ENCODE data around the gene TEDC1. TPM values are rescaled to one million over a fixed set of nuclear protein-coding genes. Genes with fewer than 3 reads are reported as not detected.

TEDC1 gene
- total RNA-seq, 1 donor = 7.3 TPM

DNA sequence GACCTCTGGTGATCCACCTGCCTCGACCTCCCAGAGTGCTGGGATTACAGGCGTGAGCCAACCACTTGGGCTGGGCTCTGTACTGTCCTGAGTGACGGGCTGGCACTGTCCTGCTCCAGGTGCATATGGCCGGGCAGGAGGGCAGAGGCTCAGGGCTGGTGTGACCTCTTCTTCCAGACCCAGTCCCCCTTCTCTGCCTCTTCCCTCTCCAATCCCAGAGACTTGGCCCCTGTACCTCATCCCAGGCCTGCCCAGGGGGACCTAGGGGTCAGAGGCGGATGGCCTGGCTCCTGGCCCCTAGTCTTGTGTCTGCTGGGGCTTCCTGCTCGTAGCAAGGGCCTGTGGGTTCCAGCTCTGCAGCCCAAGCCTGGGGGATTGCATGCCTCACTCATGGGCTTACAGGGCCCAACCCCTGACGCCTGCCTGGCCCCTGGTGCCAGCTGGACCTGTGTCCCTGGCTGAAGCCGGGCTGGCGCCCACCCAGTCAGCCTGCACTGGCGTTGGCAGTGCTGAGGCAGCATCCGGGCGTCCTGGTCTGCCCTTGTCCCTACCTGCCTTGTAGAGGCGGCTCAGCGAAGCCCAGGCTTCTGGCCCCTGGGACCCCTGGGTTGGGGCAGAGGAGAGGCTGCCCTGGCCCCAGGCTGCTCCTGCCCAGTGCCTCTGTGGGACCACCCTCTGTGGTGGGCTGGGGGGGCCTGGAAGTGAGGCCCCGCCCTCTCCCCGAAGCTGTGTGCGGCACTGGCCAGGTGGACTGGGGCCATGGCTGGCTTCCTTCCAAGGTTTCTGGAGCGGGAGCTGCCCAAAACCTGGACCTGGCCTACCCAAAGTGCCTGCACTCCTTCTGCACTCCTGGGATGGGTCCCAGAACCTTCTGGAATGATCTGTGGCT is 4.3 kb downstream of the TEDC1 start:
- no peak for DNase-seq (ENCODE audit: low read depth)
- no peak overlapping the region for H3K4me3 ChIP-seq (ENCODE audit: low read depth, low read length)
- TF ChIP-seq, protein P1, sequence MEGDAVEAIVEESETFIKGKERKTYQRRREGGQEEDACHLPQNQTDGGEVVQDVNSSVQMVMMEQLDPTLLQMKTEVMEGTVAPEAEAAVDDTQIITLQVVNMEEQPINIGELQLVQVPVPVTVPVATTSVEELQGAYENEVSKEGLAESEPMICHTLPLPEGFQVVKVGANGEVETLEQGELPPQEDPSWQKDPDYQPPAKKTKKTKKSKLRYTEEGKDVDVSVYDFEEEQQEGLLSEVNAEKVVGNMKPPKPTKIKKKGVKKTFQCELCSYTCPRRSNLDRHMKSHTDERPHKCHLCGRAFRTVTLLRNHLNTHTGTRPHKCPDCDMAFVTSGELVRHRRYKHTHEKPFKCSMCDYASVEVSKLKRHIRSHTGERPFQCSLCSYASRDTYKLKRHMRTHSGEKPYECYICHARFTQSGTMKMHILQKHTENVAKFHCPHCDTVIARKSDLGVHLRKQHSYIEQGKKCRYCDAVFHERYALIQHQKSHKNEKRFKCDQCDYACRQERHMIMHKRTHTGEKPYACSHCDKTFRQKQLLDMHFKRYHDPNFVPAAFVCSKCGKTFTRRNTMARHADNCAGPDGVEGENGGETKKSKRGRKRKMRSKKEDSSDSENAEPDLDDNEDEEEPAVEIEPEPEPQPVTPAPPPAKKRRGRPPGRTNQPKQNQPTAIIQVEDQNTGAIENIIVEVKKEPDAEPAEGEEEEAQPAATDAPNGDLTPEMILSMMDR (IDR thresholded peaks at IDR 0.05; ENCODE audit: insufficient read depth, low read depth, low read length) = no peak

DNA sequence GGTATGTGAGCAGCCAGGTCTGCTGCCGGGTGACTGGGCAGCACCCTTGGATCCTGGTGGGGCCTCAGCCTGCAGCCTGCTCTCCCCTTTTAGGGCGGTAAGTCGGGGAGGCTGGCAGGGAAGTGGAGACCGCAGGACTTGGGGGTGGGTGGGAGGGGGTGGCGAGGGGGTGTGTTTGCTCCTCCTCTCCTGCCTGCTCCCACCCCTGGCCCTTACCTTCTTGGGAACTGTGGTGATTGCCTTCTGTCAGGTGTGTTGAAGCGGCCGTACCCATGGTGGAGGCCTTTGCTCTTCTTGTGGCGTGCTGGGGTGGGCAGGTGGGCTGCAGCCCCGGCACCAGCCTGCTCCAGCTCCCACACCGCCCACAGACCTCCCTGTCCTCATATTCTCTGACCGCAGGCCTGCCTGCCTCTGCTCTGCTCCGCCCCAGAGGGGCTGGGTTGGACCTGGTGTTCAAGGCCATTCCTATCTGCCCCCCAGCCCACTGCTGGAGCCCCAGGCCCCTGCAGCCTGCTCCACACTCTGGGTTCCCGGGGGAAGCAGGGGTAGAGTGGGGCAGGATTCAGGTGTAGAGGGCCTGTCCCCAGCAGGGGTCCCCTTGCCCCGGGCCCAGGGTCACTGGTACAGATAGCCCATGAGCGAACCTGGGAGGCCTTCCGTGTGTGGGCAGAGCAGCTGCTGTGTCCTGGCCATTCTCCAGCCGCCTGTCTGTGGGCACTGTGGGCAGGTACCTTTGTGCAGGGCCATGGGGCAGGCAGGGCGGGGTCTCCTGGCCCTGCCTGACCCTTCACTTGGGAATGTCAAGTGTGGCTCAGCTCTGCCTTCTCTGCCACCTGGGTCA is 5.2 kb downstream of the TEDC1 start:
- TF ChIP-seq, protein P1 (IDR thresholded peaks at IDR 0.05; ENCODE audit: insufficient read depth, low read depth, low read length) = no peak
- no peak overlapping the region for H3K4me3 ChIP-seq (ENCODE audit: low read depth, low read length)
- DNase-seq (ENCODE audit: low read depth) = no peak

DNA sequence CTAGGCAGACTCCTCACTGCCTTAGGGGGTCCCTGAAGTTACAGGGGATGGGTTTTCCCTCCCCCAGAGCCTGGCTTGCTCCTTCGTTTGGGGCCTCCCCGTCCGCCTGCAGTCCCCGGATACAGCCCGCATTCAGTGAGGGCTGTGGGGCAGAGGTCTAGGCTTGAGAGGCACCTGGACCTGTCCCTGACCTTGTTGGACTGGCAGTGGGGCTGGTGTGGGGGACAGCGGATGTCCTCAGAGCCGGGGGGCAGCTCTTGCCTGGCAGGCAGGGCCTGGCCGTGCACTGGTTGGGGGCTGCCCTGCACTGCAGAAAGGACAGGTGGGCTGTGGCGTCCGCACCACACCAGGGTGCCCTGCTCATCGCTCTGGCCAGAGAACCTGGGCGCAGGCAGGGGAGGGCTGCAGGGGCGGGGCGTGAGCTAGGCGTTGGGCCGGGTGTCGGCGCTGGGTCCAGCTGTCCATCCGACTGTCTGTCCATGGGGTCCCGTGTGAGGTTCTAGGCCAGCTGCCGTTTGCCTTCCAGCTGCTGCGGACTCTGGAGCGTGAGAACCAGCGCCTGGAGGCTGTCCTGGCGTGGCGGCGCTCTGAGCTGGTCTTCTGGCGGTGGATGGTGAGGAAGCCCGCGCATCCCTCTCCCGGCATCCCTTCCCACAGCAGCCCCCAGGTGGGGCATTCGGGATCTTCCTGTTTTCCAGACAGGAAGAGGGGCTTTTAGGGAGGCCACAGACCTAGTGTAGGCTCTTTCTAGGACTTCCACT is 6.0 kb downstream of the TEDC1 start:
- no peak for DNase-seq (ENCODE audit: low read depth)
- H3K4me3 ChIP-seq (ENCODE audit: low read depth, low read length) = no peak overlapping the region
- TF ChIP-seq, protein P1 (IDR thresholded peaks at IDR 0.05; ENCODE audit: insufficient read depth, low read depth, low read length) = no peak

DNA sequence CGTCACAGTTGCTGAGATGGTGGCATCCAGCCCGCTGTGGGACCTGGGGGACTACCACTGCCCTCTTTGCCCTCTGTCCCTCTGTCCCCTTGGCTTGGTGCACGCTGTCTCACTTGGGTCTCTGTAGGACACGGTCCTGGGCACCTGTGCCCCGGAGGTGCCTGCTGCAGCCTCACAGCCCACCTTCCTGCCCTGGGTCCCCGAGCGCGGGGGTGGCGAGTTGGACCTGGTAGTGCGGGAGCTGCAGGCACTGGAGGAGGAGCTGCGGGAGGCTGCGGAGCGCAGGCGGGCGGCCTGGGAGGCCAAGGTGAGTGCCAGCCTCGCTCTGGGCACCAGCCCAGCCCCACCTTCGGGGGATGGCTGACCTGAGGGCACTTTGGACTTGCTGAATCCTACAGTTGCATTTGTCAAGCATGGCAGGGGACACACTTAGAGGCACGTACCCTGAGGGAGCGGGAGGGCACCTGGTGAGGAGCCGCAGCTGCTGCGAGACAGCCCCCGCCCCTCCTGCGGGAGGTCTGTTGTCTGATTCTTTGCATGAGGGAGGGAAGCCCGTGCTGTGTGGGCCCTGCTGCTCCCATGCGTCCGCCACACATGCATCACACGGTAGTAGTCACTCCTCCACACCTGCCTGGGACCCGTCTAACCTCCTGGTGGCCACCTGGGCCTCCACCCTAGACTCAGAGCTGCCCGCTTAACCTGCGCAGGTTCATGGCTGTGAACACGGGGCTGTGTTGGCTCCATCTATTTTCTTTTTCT is 6.8 kb downstream of the TEDC1 start:
- no peak for DNase-seq (ENCODE audit: low read depth)
- TF ChIP-seq, protein P1 (IDR thresholded peaks at IDR 0.05; ENCODE audit: insufficient read depth, low read depth, low read length) = no peak
- no peak overlapping the region for H3K4me3 ChIP-seq (ENCODE audit: low read depth, low read length)

DNA sequence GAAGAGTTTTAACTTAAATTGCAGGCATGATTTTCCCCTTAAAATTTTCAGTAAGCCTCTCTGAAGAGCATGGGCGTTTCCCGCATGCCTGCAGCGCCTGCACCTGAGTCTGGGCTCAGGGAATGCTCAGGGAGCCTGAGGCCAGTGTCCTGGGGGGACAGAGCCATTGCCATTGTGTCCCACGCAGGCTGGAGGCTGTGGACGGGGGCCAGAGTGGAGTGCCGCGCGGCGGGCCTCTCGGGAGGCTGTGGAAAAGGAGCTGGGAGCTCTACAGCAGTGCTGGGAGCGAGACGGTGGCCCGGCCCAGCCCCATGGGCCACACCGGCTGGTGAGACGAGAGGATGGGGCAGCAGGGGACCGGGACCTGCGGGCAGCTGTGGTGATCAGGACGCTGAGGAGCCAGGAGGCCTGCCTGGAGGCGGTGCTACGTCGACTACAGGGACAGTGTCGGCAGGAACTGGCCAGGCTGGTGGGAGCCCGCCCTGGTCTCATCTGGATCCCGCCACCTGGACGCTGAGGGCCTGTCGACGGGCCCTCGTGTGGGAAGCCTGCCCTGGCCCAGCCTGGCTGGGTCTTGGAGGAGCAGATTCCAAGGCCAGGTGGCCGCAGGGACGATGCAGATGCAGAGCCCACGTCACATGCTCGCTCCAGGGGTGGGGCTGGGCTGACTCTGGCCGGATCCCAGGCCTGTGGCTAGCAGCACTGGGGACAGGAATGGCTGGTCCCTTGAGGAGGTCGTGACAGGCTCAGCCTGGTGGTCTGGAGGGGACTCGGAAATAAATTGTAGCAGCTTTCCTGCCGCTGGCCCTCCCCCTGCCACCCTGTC is 7.6 kb downstream of the TEDC1 start:
- no peak for DNase-seq (ENCODE audit: low read depth)
- H3K4me3 ChIP-seq (ENCODE audit: low read depth, low read length) = no peak overlapping the region
- TF ChIP-seq, protein P1 (IDR thresholded peaks at IDR 0.05; ENCODE audit: insufficient read depth, low read depth, low read length) = no peak

All from fibroblast of villous mesenchyme (primary cell).